H1 (cell line): ENCODE measurements around the gene PGM2. TPM values are rescaled to one million over a fixed set of nuclear protein-coding genes. Genes with fewer than 3 reads are reported as not detected.

Experiments used
- CTCF ChIA-PET: fragments of 300-600 bp; sonication (Branson Sonifier 250); formaldehyde crosslinking; loops from one replicate; lab custom pipeline; 2021; ENCODE audit not compliant: partially characterized antibody; lab: Charles Lee
- POLR2A ChIA-PET: fragments of 300-600 bp; sonication (Branson Sonifier 250); formaldehyde crosslinking; loops from one replicate; lab custom pipeline; 2021; ENCODE audit warnings: inconsistent platforms; ENCODE audit not compliant: partially characterized antibody; lab: Charles Lee
- DNase-seq, 2 experiments: peaks; one replicate each; pipeline versions ENCODE4 v3.0.0 to v3.0.0-alpha.2; 2010 to 2022; ENCODE audit warnings: low spot score in 2 of 2, low read depth in 1 of 2, mixed read lengths in 1 of 2
- FAIRE-seq: peaks from 2 replicates; lab custom pipeline; 2011; peaks lifted over from hg19 to GRCh38; lab: Jason Lieb, UNC
- H2AFZ ChIP-seq: 2 replicates; pipeline ENCODE4 v1.8.1; 2012; ENCODE audit warnings: low read length, inconsistent platforms
- H2AK5ac ChIP-seq: 2 replicates; pipeline ENCODE4 v1.6.1; 2013; ENCODE audit warnings: low read depth, low read length
- H2BK120ac ChIP-seq: replicated peaks from 2 replicates; pipeline ENCODE3; 2013; ENCODE audit warnings: low read depth, low read length, inconsistent platforms
- H2BK12ac ChIP-seq: 2 replicates; pipeline ENCODE4 v1.6.1; 2013; ENCODE audit warnings: low read depth, low read length
- H2BK15ac ChIP-seq: 2 replicates; pipeline ENCODE4 v1.6.1; 2013; ENCODE audit warnings: low read length
- H2BK20ac ChIP-seq: 2 replicates; pipeline ENCODE4 v1.6.1; 2013; ENCODE audit warnings: low read length
- H2BK5ac ChIP-seq: 2 replicates; pipeline ENCODE4 v1.6.1; 2013; ENCODE audit warnings: low read depth, low read length
- H3K14ac ChIP-seq: 2 replicates; pipeline ENCODE4 v1.6.1; 2013; ENCODE audit warnings: inconsistent platforms; ENCODE audit not compliant: insufficient read length
- H3K18ac ChIP-seq: 2 replicates; pipeline ENCODE4 v1.6.1; 2013; ENCODE audit warnings: low read length; ENCODE audit errors: extremely low read depth
- H3K23ac ChIP-seq: 2 replicates; pipeline ENCODE4 v1.6.1; 2013; ENCODE audit warnings: inconsistent platforms; ENCODE audit not compliant: insufficient read length
- H3K23me2 ChIP-seq: 2 replicates; pipeline ENCODE4 v1.6.1; 2013; ENCODE audit warnings: low read depth, low read length
- H3K27ac ChIP-seq: 2 replicates; pipeline ENCODE4 v1.6.1; 2011; ENCODE audit warnings: low read depth, low read length, inconsistent platforms
- H3K27me3 ChIP-seq, 4 experiments: replicated peaks in 1 of 4; 1 replicate in 1 of 4; 2 replicates in 3 of 4; pipeline versions ENCODE4 v1.6.1 to v1.8.1; 2011 to 2013; ENCODE audit warnings: low read length in 3 of 4, mild to moderate bottlenecking in 3 of 4, inconsistent platforms in 2 of 4, mixed read lengths in 2 of 4, moderate library complexity in 1 of 4; ENCODE audit not compliant: control insufficient read depth in 3 of 4, insufficient read depth in 3 of 4; ENCODE audit errors: extremely low read depth in 1 of 4
- H3K36me3 ChIP-seq, 4 experiments: 2 replicates each; pipeline versions ENCODE4 v1.6.1 to v1.8.1; 2011 to 2013; ENCODE audit warnings: mild to moderate bottlenecking in 4 of 4, low read length in 3 of 4, moderate library complexity in 2 of 4, control low read depth in 1 of 4, inconsistent platforms in 1 of 4; ENCODE audit not compliant: insufficient read depth in 4 of 4, control insufficient read depth in 2 of 4
- H3K4ac ChIP-seq: replicated peaks from 2 replicates; pipeline ENCODE3; 2013; ENCODE audit warnings: low read length, low read depth, mixed read lengths, inconsistent platforms; ENCODE audit not compliant: insufficient read length
- H3K4me1 ChIP-seq, 4 experiments: replicated peaks in 1 of 4; 1 replicate in 1 of 4; 2 replicates in 3 of 4; pipeline versions ENCODE4 v1.6.1 to v1.8.1; 2011 to 2013; ENCODE audit warnings: low read length in 3 of 4, inconsistent platforms in 2 of 4, mixed read lengths in 1 of 4; ENCODE audit not compliant: insufficient read depth in 4 of 4, control insufficient read depth in 3 of 4
- H3K4me2 ChIP-seq, 2 experiments: 2 replicates each; pipeline versions ENCODE4 v1.6.1 to v1.8.1; 2011 to 2013; ENCODE audit warnings: low read depth in 2 of 2, low read length in 2 of 2, control low read depth in 1 of 2, inconsistent platforms in 1 of 2, mild to moderate bottlenecking in 1 of 2; ENCODE audit not compliant: insufficient read depth in 1 of 2
- H3K4me3 ChIP-seq, 4 experiments: fragments of 200-600, 300-600 bp in 1 of 4; sonication (generic), shearing (Covaris generic), sonication (Bioruptor Twin) in 1 of 4; 2 replicates each; pipeline versions ENCODE4 v1.5.1 to v1.8.1; 2011 to 2016; ENCODE audit warnings: low read length in 4 of 4, low read depth in 3 of 4, control low read depth in 2 of 4, inconsistent platforms in 2 of 4, mild to moderate bottlenecking in 2 of 4, mixed read lengths in 1 of 4, moderate library complexity in 1 of 4; ENCODE audit not compliant: insufficient read depth in 2 of 4; ENCODE audit errors: extremely low read depth in 1 of 4
- H3K56ac ChIP-seq: replicated peaks from 2 replicates; pipeline ENCODE3; 2013; ENCODE audit warnings: low read depth, mild to moderate bottlenecking, mixed read lengths, low read length, inconsistent platforms; ENCODE audit not compliant: insufficient read length
- H3K79me1 ChIP-seq: 2 replicates; pipeline ENCODE4 v1.6.1; 2013; ENCODE audit warnings: low read depth, low read length, control low read depth
- H3K79me2 ChIP-seq, 2 experiments: 2 replicates each; pipeline versions ENCODE4 v1.6.1 to v1.8.1; 2012 to 2013; ENCODE audit warnings: low read length in 2 of 2, mild to moderate bottlenecking in 2 of 2, inconsistent platforms in 1 of 2; ENCODE audit not compliant: insufficient read depth in 2 of 2, control insufficient read depth in 1 of 2
- H3K9ac ChIP-seq, 4 experiments: replicated peaks in 1 of 4; 1 replicate in 1 of 4; 2 replicates in 3 of 4; pipeline versions ENCODE4 v1.6.1 to v1.8.1; 2011 to 2013; ENCODE audit warnings: low read depth in 3 of 4, low read length in 3 of 4, control low read depth in 2 of 4, mild to moderate bottlenecking in 2 of 4, moderate library complexity in 2 of 4, inconsistent platforms in 1 of 4; ENCODE audit errors: extremely low read depth in 1 of 4
- H3K9me3 ChIP-seq, 2 experiments: 2 replicates each; pipeline versions ENCODE4 v1.6.1 to v1.8.1; 2012 to 2013; ENCODE audit warnings: mild to moderate bottlenecking in 2 of 2, moderate library complexity in 2 of 2, control low read depth in 1 of 2, inconsistent platforms in 1 of 2, low read depth in 1 of 2, low read length in 1 of 2, mixed read lengths in 1 of 2; ENCODE audit not compliant: insufficient read depth in 2 of 2
- H4K20me1 ChIP-seq, 2 experiments: replicated peaks in 1 of 2; 2 replicates each; pipeline versions ENCODE3 to v1.8.1; 2011 to 2013; ENCODE audit warnings: inconsistent platforms in 2 of 2, low read length in 2 of 2, mild to moderate bottlenecking in 1 of 2; ENCODE audit not compliant: insufficient read depth in 2 of 2, control insufficient read depth in 1 of 2
- H4K5ac ChIP-seq: 2 replicates; pipeline ENCODE4 v1.6.1; 2013; ENCODE audit warnings: low read length, low read depth, mixed read lengths, inconsistent platforms; ENCODE audit not compliant: insufficient read length
- H4K8ac ChIP-seq: 2 replicates; pipeline ENCODE4 v1.8.0; 2013; ENCODE audit warnings: mild to moderate bottlenecking, moderate library complexity, low read length, inconsistent platforms; ENCODE audit not compliant: insufficient read depth; ENCODE audit errors: extremely low read depth
- H4K91ac ChIP-seq: replicated peaks from 2 replicates; pipeline ENCODE3; 2013; ENCODE audit warnings: low read length, mixed read lengths, inconsistent platforms; ENCODE audit not compliant: insufficient read length
- BCL11A ChIP-seq, 2 experiments: IDR thresholded peaks; one replicate each; pipeline ENCODE4 v1.6.1; 2011; ENCODE audit warnings: low read depth in 2 of 2, low read length in 2 of 2, mild to moderate bottlenecking in 2 of 2
- CREB1 ChIP-seq: IDR thresholded peaks from 2 replicates; pipeline ENCODE4 v1.6.1; 2012; ENCODE audit warnings: inconsistent platforms
- HDAC2 ChIP-seq, 2 experiments: fragments of 300-600 bp in 1 of 2; sonication (generic) in 1 of 2; IDR thresholded peaks; 2 replicates each; pipeline ENCODE4 v1.6.1; 2011 to 2012; ENCODE audit warnings: low read depth in 2 of 2, low read length in 2 of 2, mild to moderate bottlenecking in 2 of 2, moderate library complexity in 2 of 2, borderline replicate concordance in 1 of 2, inconsistent platforms in 1 of 2
- POLR2A ChIP-seq, 2 experiments: IDR thresholded peaks; 1 replicate in 1 of 2; 2 replicates in 1 of 2; pipeline ENCODE4 v1.6.1; 2011; ENCODE audit warnings: low read depth in 2 of 2, low read length in 2 of 2, mild to moderate bottlenecking in 2 of 2; ENCODE audit errors: control extremely low read depth in 1 of 2
- RAD21 ChIP-seq, 2 experiments: IDR thresholded peaks in 1 of 2; conservative IDR thresholded peaks in 1 of 2; 2 replicates each; pipeline ENCODE4 v1.6.1; 2011; ENCODE audit warnings: low read depth in 2 of 2, low read length in 2 of 2, improper control_type of control experiment in 1 of 2, inconsistent platforms in 1 of 2, mild to moderate bottlenecking in 1 of 2, moderate library complexity in 1 of 2
- SAP30 ChIP-seq: fragments of 300-600 bp; sonication (generic); IDR thresholded peaks from 2 replicates; pipeline ENCODE4 v1.7.1; 2012; ENCODE audit warnings: low read length, moderate library complexity, mild to moderate bottlenecking, inconsistent platforms; ENCODE audit not compliant: insufficient read depth, insufficient replicate concordance
- TAF7 ChIP-seq: optimal IDR thresholded peaks from 2 replicates; pipeline ENCODE3; 2011; ENCODE audit warnings: low read depth, mild to moderate bottlenecking, inconsistent platforms, low read length, moderate library complexity, borderline replicate concordance
- WGBS, 2 experiments: shearing (Covaris generic) in 1 of 2; methylation state at CpG; one replicate each; pipeline versions ENCODE4 v1.1.6 to v1.1.7; 2013 to 2015; ENCODE audit warnings: low lambda C conversion rate in 2 of 2, mixed read lengths in 2 of 2, inconsistent platforms in 1 of 2, low coverage in 1 of 2, missing lambda C conversion rate in 1 of 2; ENCODE audit not compliant: insufficient replicate concordance in 2 of 2, insufficient coverage in 1 of 2, insufficient read length in 1 of 2; ENCODE audit errors: extremely low coverage in 1 of 2, missing lambda C conversion rate in 1 of 2; 5-methylcytosine and 5-hydroxymethylcytosine counted together
- polyA plus RNA-seq, 7 experiments: library from polyadenylated mRNA; depleted of rRNA in 3 of 7; stranded (reverse) in 5 of 7; unstranded in 2 of 7; fragments of >200 nt in 5 of 7; fragments of 200-250 nt in 2 of 7; gene quantifications; 1 replicate in 5 of 7; 2 replicates in 1 of 7; 4 replicates in 1 of 7; pipeline versions ENCODE4 v1.2.1 to v1.2.3, GENCODE V29; 2011 to 2013; ENCODE audit warnings: missing spikeins in 2 of 7, mixed read lengths in 2 of 7
- total RNA-seq: library from RNA; stranded (reverse); fragmentation: NEBNext Ultra II Directional; extraction: Animal tissue kit (Norgen Biotek cat#: 25700); gene quantifications from 2 replicates; pipeline ENCODE4 v1.2.1, GENCODE V29; 2021
- TF ChIP-seq, protein P1 (sequence below), 3 experiments: IDR thresholded peaks; 1 replicate in 2 of 3; 2 replicates in 1 of 3; pipeline versions ENCODE4 v1.5.1 to v1.6.1; 2011; ENCODE audit warnings: low read length in 3 of 3, mild to moderate bottlenecking in 3 of 3, inconsistent platforms in 2 of 3, low read depth in 1 of 3, moderate library complexity in 1 of 3; ENCODE audit not compliant: insufficient read depth in 1 of 3; ENCODE audit errors: control extremely low read depth in 1 of 3
- TF ChIP-seq, protein P2 (sequence below): IDR thresholded peaks from 2 replicates; pipeline ENCODE4 v1.6.1; 2011; ENCODE audit warnings: low read depth, mild to moderate bottlenecking, low read length; ENCODE audit not compliant: insufficient read depth

Gene PGM2
- total and polyA plus RNA-seq, 2 of the 8 experiments (the other 6 are each of a cell fraction or from before 2014, with no cell fraction given) = 7.7 to 38.0 TPM

DNA sequence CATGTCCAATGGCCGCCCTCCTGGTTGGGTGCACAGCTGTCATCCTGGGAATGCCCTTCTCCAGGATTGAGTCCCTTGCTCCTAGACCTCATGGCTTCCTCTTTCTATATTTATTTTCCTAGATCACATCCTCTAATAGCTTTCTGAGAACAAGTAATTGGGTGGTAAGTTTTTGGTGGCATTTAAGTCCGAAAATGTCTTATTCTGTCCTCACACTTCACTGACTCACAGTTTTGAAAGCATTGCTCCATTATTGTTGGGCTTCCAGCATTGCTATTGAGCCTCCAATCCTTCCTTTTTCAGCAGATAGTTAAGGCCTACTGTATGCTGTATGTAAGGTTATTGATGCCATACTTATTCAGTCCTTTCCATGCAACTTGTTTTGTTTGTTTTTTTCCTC lies 25.9 kb downstream of the PGM2 start:
- Histone ChIP-seq H3K79me2 (no peaks in the 10 kb centered on the region), H3K18ac (no peak overlapping the region), H2BK20ac (no peak overlapping the region), H3K23me2 (no peaks in the 10 kb centered on the region), H3K9ac (no peak overlapping the region), H4K20me1 (no peaks in the 10 kb centered on the region), H3K23ac (no peak overlapping the region), H3K79me1 (no peaks in the 10 kb centered on the region), H2AK5ac (no peak overlapping the region), H3K4me1 (no peaks in the 10 kb centered on the region), H4K91ac (no peak overlapping the region), H3K56ac (no peak overlapping the region), H2BK15ac (no peak overlapping the region), H2BK5ac (no peak overlapping the region), H4K5ac (no peak overlapping the region), H2BK12ac (no peak overlapping the region), H2AFZ (no peak overlapping the region), H3K36me3 (peaks cover 0 to 17% (median 7%) of the 10 kb centered on the region in 4 experiments; a peak in 5 of 8 replicates), H3K14ac (no peak overlapping the region), H2BK120ac (no peak overlapping the region), H3K4me3 (no peak overlapping the region), H4K8ac (no peak overlapping the region), H3K9me3 (no peaks in the 10 kb centered on the region), H3K4me2 (no peak overlapping the region), H3K27me3 (no peaks in the 10 kb centered on the region), H3K4ac (no peak overlapping the region), H3K27ac (no peak overlapping the region)
- POLR2A ChIA-PET = no interaction called here
- CTCF ChIA-PET = interaction anchor here (1.2 to 3.2 kb wide), 2 partner anchors 29 to 48 kb away, joined by 3 to 7 read pairs; no protein-coding TSS in a partner anchor
- TF ChIP-seq CREB1 = no peak
- TF ChIP-seq, protein P1, sequence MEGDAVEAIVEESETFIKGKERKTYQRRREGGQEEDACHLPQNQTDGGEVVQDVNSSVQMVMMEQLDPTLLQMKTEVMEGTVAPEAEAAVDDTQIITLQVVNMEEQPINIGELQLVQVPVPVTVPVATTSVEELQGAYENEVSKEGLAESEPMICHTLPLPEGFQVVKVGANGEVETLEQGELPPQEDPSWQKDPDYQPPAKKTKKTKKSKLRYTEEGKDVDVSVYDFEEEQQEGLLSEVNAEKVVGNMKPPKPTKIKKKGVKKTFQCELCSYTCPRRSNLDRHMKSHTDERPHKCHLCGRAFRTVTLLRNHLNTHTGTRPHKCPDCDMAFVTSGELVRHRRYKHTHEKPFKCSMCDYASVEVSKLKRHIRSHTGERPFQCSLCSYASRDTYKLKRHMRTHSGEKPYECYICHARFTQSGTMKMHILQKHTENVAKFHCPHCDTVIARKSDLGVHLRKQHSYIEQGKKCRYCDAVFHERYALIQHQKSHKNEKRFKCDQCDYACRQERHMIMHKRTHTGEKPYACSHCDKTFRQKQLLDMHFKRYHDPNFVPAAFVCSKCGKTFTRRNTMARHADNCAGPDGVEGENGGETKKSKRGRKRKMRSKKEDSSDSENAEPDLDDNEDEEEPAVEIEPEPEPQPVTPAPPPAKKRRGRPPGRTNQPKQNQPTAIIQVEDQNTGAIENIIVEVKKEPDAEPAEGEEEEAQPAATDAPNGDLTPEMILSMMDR (IDR thresholded peaks at IDR 0.05; ENCODE audit: control extremely low read depth in 1 of 3, insufficient read depth in 1 of 3, low read depth in 1 of 3, low read length in 3 of 3) = no peak
- TF ChIP-seq RAD21 (IDR thresholded peaks at IDR 0.05 in 1 of 2, conservative IDR thresholded peaks at IDR 0.05 in 1 of 2; ENCODE audit: low read depth in 2 of 2, low read length in 2 of 2) = no peak
- no peak for TF ChIP-seq POLR2A (IDR thresholded peaks at IDR 0.05; ENCODE audit: control extremely low read depth in 1 of 2, low read depth in 2 of 2, low read length in 2 of 2)
- TF ChIP-seq BCL11A (IDR thresholded peaks at IDR 0.05; ENCODE audit: low read depth in 2 of 2, low read length in 2 of 2) = no peak
- TF ChIP-seq TAF7 = no peak
- TF ChIP-seq HDAC2 (IDR thresholded peaks at IDR 0.05; ENCODE audit: borderline replicate concordance in 1 of 2, low read depth in 2 of 2, low read length in 2 of 2) = no peak
- TF ChIP-seq SAP30 = no peak
- TF ChIP-seq, protein P2, sequence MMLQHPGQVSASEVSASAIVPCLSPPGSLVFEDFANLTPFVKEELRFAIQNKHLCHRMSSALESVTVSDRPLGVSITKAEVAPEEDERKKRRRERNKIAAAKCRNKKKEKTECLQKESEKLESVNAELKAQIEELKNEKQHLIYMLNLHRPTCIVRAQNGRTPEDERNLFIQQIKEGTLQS = no peak
- WGBS, 2 experiments = 65% methylated on average over 2 of the region's 2 CpGs; no CpG with 5 or more reads in 1 of the 2 experiments
- DNase-seq (no peak), FAIRE-seq (no peak)
